ENCODE data around the gene CCDC13. TPM values are rescaled to one million over a fixed set of nuclear protein-coding genes. Genes with fewer than 3 reads are reported as not detected.
"Not testable (repeated sequence)": the region's sequence is repeated elsewhere in the genome, so short reads cannot be mapped to it uniquely, and the experiment has no call there.

CCDC13 gene, protein sequence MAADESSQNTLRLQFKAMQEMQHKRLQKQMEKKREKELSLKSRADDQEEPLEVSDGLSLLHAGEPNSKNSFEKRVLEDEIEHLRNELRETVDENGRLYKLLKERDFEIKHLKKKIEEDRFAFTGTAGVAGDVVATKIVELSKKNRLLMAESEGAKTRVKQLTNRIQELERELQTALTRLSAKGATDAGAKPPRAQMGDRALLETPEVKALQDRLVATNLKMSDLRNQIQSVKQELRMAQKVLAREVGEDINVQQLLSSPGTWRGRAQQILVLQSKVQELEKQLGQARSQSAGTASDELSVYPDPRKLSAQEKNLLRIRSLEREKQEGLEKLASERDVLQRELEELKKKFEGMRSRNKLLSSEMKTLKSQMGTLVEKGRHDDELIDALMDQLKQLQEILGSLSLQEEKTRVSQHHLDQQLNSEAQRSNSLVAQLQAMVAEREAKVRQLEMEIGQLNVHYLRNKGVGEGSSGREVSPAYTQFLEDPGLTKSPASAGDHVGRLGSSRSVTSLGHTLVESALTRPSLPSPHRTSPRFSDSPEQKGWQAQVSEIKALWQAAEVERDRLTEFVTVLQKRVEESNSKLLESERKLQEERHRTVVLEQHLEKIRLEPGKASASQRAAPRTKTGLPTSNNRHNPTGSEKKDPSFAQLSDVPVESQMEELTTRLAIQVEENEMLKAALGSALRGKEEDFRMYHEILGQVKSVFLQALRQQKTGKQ
- 1 to 10 TPM; 2.6 to 4.1 (median 3.3) TPM for polyA plus RNA-seq (ENCODE audit: insufficient read length in 4 of 4)

GRCh38 chr3:42772670-42773408, at the start of gene CCDC13:
CCDC13 (minus strand) TSS chr3:42773253; CDS start chr3:42758345, 14,908 bp downstream.
- peak; percentile 87 to 94 (median 90) for DNase-seq (ENCODE audit: low read depth in 4 of 4, low spot score in 2 of 4)

GRCh38 chr3:42822828-42823227, 49.8 kb upstream of the CCDC13 start:
- DNase-seq (ENCODE audit: low read depth in 4 of 4, low spot score in 2 of 4): no peak

GRCh38 chr3:42820746-42821051, 47.6 kb upstream of the CCDC13 start:
- DNase-seq (ENCODE audit: low read depth in 4 of 4, low spot score in 2 of 4): no peak

DNA sequence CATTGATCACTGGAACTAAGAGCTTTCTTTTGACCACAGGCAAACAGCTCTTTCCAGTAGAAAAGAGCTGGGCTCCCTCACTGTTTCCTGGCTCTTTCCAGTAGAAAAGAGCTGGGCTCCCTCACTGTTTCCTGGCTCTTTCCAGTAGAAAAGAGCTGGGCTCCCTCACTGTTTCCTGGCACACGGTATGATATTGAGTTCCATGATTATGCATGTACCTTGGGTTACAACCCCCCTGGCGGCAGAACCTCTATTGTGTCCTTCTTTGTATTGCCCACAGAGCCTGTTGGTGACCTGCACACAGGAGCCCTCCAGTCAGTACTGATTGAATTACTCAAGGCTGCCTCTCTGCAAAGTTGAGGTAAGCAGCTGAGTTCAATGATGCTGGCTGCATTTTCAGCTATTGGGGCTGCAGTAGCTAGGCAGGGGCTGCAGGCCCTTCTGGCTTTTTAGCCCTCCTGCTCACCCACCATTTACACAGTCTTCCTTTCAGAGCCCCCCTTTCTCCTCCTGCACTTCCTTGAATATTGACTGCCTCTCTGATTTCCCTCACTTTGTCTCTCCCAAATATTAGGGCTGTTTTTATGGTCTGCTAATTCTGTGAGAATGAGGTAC, 46.4 kb upstream of the CCDC13 start:
- DNase-seq (ENCODE audit: low read depth in 4 of 4, low spot score in 2 of 4): no peak

DNA sequence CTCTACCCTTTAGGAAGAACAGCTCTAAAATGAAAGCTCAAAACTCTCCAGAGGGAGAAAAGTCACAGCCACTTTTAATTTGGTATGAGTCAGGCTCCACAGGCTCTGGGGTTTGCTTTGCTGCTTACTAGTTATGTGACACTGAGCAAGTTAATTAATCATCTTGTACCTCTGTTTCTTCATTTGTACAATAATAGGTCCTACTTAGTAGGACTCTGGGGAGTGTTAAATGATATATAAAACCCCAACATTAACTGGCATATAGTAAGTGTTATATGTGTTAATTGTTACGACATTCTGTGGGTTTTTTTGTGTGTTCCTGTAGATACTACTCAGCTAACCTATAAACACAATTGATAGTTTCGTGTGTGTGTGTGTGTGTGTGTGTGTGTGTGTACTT, 42.8 kb upstream of the CCDC13 start:
- DNase-seq (ENCODE audit: low read depth in 4 of 4, low spot score in 2 of 4): no peak

DNA sequence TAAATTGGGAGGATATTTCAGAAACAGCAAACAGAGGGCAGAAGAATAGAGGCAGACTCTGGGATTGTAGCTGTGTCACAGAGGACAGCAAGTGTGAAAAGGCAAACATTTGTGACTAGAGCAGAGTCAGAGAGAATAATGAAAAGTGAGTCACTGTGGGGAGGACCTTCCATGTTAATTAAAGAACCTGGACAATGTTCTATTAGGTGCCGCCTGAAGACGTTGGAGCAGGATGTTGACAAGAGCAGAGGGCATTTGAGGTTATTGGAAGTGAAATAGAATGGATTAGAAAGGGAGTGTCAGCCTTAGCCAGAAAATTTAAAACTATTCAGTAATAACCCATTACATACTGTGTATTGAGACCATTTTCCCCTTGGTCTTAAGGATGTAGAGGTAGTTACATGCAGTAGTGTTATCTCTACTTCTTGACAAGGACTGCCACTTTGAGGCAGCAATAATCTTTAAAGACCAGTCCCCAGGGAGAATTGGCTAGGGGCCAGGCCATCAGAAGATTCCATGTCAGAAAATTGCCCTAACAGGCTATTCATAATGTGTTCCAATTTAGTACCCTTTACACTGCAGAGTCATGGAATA, 42.0 kb upstream of the CCDC13 start:
- no peak for DNase-seq (ENCODE audit: low read depth in 4 of 4, low spot score in 2 of 4)

- DNase-seq (ENCODE audit: low read depth in 4 of 4, low spot score in 2 of 4): no peak
Measured at GRCh38 chr3:42814246-42814645, 41.2 kb upstream of the CCDC13 start.

DNA sequence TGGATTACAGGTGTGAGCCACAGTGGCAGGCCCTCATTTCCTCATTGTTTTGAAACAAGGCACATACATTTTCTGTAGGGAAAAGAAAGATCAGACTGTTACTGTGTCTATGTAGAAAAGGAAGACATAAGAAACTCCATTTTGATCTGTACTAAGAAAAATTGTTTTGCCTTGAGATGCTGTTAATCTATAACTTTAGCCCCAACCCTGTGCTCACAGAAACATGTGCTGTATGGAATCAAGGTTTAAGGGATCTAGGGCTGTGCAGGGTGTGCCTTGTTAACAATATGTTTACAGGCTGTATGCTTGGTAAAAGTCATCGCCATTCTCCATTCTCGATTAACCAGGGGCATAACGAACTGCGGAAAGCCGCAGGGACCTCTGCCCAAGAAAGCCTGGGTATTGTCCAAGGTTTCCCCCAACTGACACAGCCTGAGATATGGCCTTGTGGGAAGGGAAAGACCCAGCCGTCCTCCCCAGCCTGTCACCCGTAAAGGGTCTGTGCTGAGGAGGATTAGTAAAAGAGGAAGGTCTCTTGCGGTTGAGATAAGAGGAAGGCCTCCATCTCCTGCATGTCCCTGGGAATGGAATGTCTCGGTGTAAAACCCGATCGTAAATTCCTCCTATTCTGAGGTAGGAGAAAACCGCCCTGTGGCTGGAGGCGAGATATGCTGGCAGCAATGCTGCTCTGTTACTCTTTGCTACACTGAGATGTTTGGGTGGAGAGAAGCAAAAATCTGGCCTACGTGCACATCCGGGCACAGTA, 38.2 kb upstream of the CCDC13 start:
- not testable (repeated sequence) for DNase-seq (ENCODE audit: low read depth in 4 of 4, low spot score in 2 of 4)

GRCh38 chr3:42810706-42811105, 37.7 kb upstream of the CCDC13 start:
- not testable (repeated sequence) for DNase-seq (ENCODE audit: low read depth in 4 of 4, low spot score in 2 of 4)

- no peak for DNase-seq (ENCODE audit: low read depth in 4 of 4, low spot score in 2 of 4)
Measured at GRCh38 chr3:42809202-42809601, 36.1 kb upstream of the CCDC13 start, which contains the start of gene ACKR2. ACKR2 (plus strand) TSS chr3:42809445; CDS start chr3:42864503, 55,058 bp downstream.

- no peak for DNase-seq (ENCODE audit: low read depth in 4 of 4, low spot score in 2 of 4)
Measured at GRCh38 chr3:42807929-42808328, 34.9 kb upstream of the CCDC13 start.

GRCh38 chr3:42805141-42805821, 32.2 kb upstream of the CCDC13 start:
- DNase-seq (ENCODE audit: low read depth in 4 of 4, low spot score in 2 of 4): no peak

- no peak for DNase-seq (ENCODE audit: low read depth in 4 of 4, low spot score in 2 of 4)
Measured at GRCh38 chr3:42804831-42805132, 31.7 kb upstream of the CCDC13 start.

DNA sequence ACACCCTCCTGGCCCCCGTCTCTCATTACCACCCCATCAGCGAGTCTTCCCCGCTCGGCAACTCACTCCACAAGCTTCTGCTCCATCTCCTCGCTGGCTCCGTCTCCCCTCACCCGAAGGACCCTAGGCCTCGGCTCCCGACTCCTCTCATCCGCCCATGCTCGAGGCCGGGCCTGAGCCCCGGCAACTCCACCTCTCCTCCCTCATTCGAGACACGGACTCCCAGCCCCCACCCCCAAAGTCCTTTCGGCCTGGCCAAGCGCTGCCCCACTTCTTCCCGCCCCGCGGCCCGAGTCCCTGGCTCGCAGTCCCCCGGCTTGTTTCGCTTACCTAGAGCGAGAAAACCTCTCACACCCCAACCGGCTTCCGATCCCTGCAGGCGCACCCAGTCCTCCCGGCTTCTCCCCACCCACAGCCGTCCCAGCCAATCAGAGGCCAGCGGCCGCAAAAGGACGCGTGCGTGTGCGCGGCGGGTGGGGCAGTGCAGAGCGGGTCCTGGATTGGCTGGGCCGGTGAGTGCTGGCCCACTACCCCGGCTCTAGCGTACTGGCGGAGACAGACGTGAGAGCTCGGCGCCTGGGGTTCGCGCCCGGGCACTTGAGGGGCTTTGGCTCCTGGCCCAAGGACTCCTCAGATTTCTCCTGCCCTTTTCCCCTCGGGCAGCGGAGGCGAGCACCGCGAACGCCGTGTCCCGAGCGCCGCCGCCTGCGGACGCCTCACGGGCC, 31.2 kb upstream of the CCDC13 start, which contains the start of gene HIGD1A:
TSS of gene HIGD1A (minus strand) at position 385 of the 725 bp plus-strand sequence. CDS start 10,237 bp downstream, outside the sequence.
- peak; percentile 86 to 94 (median 88) for DNase-seq (ENCODE audit: low read depth in 4 of 4, low spot score in 2 of 4)

- DNase-seq (ENCODE audit: low read depth in 4 of 4, low spot score in 2 of 4): peak in 2 of 4 donors; percentile 45 to 65
Measured at GRCh38 chr3:42803414-42804105, 30.5 kb upstream of the CCDC13 start.

- no peak for DNase-seq (ENCODE audit: low read depth in 4 of 4, low spot score in 2 of 4)
Measured at GRCh38 chr3:42802876-42803413, 29.9 kb upstream of the CCDC13 start.

DNA sequence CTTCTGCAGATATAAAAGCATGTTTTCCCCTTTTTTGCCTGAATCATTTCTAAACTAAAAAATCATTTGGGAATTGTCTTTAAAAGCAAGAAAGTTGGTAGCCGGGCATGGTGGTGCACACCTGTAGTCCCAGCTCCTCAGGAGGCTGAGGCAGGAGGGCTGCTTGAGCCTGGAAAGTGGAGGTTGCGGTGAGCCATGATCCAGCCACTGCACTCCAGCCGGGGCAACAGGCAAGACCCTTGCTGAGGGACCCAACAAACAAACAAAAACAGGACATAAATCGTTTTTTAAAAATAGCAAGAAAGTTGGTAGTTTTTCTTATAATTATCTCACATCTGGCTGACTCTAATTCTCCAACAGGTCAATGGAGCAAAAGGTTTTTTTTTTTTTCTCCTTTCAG, 28.7 kb upstream of the CCDC13 start:
- DNase-seq (ENCODE audit: low read depth in 4 of 4, low spot score in 2 of 4): no peak

Measured in left renal cortex interstitium (tissue), 4 donors.